OCI-LY7 (cell line): ENCODE measurements around the gene SRGAP1. TPM values are rescaled to one million over a fixed set of nuclear protein-coding genes. Genes with fewer than 3 reads are reported as not detected.

Experiments used
- BruUV-seq: library from RNA; stranded (reverse); fragments of 400-500 nt; replicated peaks from 2 replicates; lab custom pipeline; 2021; lab: Mats Ljungman, UMichigan
- CTCF ChIA-PET: fragments of 300-600 bp; sonication (Branson Sonifier 250); formaldehyde crosslinking; loops from one replicate; lab custom pipeline; 2022; ENCODE audit warnings: antibody characterized with exemption; ENCODE audit not compliant: unreplicated experiment; lab: Charles Lee
- POLR2A ChIA-PET: fragments of 300-600 bp; sonication (Branson Sonifier 250); formaldehyde crosslinking; loops from one replicate; lab custom pipeline; 2022; ENCODE audit warnings: antibody characterized with exemption; lab: Charles Lee
- DNase-seq: peaks from one replicate; pipeline ENCODE4 v3.0.0-alpha.2; 2015; ENCODE audit warnings: low spot score
- H2AFZ ChIP-seq: fragments of 200-600 bp; sonication (generic), shearing (Covaris generic); 2 replicates; pipeline ENCODE4 v1.6.1; 2014; ENCODE audit warnings: mild to moderate bottlenecking, antibody characterized with exemption, low read length, moderate library complexity
- H3K27ac ChIP-seq: fragments of 200-600 bp; sonication (generic); 2 replicates; pipeline ENCODE4 v1.5.1; 2014; ENCODE audit warnings: mixed run types, low read depth, mild to moderate bottlenecking, moderate library complexity, low read length, inconsistent platforms; ENCODE audit not compliant: poor library complexity, severe bottlenecking
- H3K36me3 ChIP-seq: fragments of 200-600 bp; sonication (generic); 2 replicates; pipeline ENCODE4 v1.6.1; 2014; ENCODE audit warnings: mild to moderate bottlenecking, antibody characterized with exemption, low read length, moderate library complexity, mixed read lengths; ENCODE audit not compliant: insufficient read depth
- H3K4me1 ChIP-seq: fragments of 200-600 bp; sonication (generic); 2 replicates; pipeline ENCODE4 v1.5.1; 2014; ENCODE audit warnings: mild to moderate bottlenecking, low read length; ENCODE audit not compliant: insufficient read depth, poor library complexity, severe bottlenecking
- H3K4me2 ChIP-seq: fragments of 200-600 bp; sonication (generic); 2 replicates; pipeline ENCODE4 v1.6.1; 2014; ENCODE audit warnings: mild to moderate bottlenecking, low read length
- H3K4me3 ChIP-seq: fragments of 200-600 bp; sonication (generic); 2 replicates; pipeline ENCODE4 v1.5.1; 2014; ENCODE audit warnings: mild to moderate bottlenecking, low read depth, low read length; ENCODE audit not compliant: poor library complexity, severe bottlenecking
- H3K79me2 ChIP-seq: fragments of 200-600 bp; sonication (generic); 2 replicates; pipeline ENCODE4 v1.6.1; 2016; ENCODE audit warnings: low read depth, mild to moderate bottlenecking, low read length, moderate library complexity, mixed read lengths; ENCODE audit not compliant: insufficient read depth
- H3K9me2 ChIP-seq: fragments of 200-600 bp; sonication (generic); 2 replicates; pipeline ENCODE4 v1.6.1; 2016; ENCODE audit warnings: mild to moderate bottlenecking, low read length, mixed read lengths; ENCODE audit not compliant: insufficient read depth
- H3K9me3 ChIP-seq: fragments of 200-600 bp; sonication (generic); 2 replicates; pipeline ENCODE4 v1.6.1; 2014; ENCODE audit warnings: mild to moderate bottlenecking, mixed run types, low read length, mixed read lengths
- H4K20me1 ChIP-seq: fragments of 200-600 bp; sonication (generic); 2 replicates; pipeline ENCODE4 v1.6.1; 2014; ENCODE audit warnings: mild to moderate bottlenecking, antibody characterized with exemption, low read length, moderate library complexity, mixed read lengths; ENCODE audit not compliant: insufficient read depth
- EZH2phosphoT487 ChIP-seq: fragments of 200-600 bp; sonication (generic); IDR thresholded peaks from 2 replicates; pipeline ENCODE4 v1.6.1; 2018; ENCODE audit warnings: low read depth, borderline replicate concordance, mild to moderate bottlenecking, mixed run types, antibody characterized with exemption, low read length, moderate library complexity, mixed read lengths
- intact Hi-C: fragments of 100-400 bp; cut with micrococcal nuclease; formaldehyde crosslinking; loops from one replicate; pipeline ENCODE4 v1.10.0; 2022; ENCODE audit not compliant: unreplicated experiment
- total RNA-seq, 2 experiments: library from RNA; depleted of rRNA in 1 of 2; stranded (reverse); fragments of >200 nt in 1 of 2; shearing (Covaris generic) in 1 of 2; gene quantifications; 2 replicates each; pipeline ENCODE4 v1.2.3, GENCODE V29; 2014 to 2022
- TF ChIP-seq, protein P1 (sequence below): fragments of 200-600 bp; sonication (generic); conservative IDR thresholded peaks from 2 replicates; pipeline ENCODE4 v1.5.1; 2014; ENCODE audit warnings: mild to moderate bottlenecking, antibody characterized with exemption, low read length, moderate library complexity, mixed read lengths

Gene SRGAP1
- total RNA-seq, 2 experiments from 2014 or later = 0.06 TPM; not detected in 1

- ChIA-PET POLR2A (no interaction called here), CTCF (no interaction called here)
- Histone ChIP-seq H3K4me2 (no peak overlapping the region), H3K4me1 (no peaks in the 10 kb centered on the region), H3K27ac (no peak overlapping the region), H3K79me2 (no peaks in the 10 kb centered on the region), H3K9me2 (no peaks in the 10 kb centered on the region), H3K36me3 (no peaks in the 10 kb centered on the region), H4K20me1 (no peaks in the 10 kb centered on the region), H2AFZ (no peak overlapping the region), H3K4me3 (no peak overlapping the region), H3K9me3 (no peaks in the 10 kb centered on the region)
- no TSS peak for BruUV-seq
- no peak for DNase-seq
- intact Hi-C loops = no loop called here
- TF ChIP-seq, protein P1, sequence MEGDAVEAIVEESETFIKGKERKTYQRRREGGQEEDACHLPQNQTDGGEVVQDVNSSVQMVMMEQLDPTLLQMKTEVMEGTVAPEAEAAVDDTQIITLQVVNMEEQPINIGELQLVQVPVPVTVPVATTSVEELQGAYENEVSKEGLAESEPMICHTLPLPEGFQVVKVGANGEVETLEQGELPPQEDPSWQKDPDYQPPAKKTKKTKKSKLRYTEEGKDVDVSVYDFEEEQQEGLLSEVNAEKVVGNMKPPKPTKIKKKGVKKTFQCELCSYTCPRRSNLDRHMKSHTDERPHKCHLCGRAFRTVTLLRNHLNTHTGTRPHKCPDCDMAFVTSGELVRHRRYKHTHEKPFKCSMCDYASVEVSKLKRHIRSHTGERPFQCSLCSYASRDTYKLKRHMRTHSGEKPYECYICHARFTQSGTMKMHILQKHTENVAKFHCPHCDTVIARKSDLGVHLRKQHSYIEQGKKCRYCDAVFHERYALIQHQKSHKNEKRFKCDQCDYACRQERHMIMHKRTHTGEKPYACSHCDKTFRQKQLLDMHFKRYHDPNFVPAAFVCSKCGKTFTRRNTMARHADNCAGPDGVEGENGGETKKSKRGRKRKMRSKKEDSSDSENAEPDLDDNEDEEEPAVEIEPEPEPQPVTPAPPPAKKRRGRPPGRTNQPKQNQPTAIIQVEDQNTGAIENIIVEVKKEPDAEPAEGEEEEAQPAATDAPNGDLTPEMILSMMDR = no peak
- TF ChIP-seq EZH2phosphoT487 = no peak
These were observed 277.7 kb downstream of the SRGAP1 start for GRCh38 chr12:64122154-64122553.

DNA sequence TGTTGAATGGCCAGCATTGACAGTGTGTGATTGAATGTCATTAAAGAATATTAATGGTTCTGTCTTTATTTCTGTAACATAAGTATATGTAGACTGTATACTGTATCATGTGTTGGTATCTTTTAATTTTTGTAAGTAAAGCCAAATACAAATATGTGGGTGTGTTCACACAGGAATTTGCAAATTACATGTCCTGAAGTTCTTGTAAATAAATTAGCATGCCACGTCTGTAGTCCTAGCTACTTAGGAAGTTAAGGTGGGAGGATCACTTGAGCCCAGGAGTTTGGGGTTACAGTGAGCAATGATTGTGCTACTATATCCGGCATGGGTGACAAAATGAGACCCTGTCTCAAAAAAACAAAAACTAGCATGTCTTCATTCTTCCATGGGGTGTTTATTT lies 278.5 kb downstream of the SRGAP1 start:
- H4K20me1 ChIP-seq = no peaks in the 10 kb centered on the region
- no peaks in the 10 kb centered on the region for H3K9me3 ChIP-seq
- no TSS peak for BruUV-seq
- POLR2A ChIA-PET = interaction anchor here (0.9 kb wide), 1 partner anchor 9 kb away, joined by 4 read pairs; no protein-coding TSS in a partner anchor
- TF ChIP-seq EZH2phosphoT487 = no peak
- TF ChIP-seq, protein P1 = no peak
- intact Hi-C loops = no loop called here
- H3K79me2 ChIP-seq = no peaks in the 10 kb centered on the region
- DNase-seq = no peak
- H3K4me3 ChIP-seq = no peak overlapping the region
- no peak overlapping the region for H3K4me2 ChIP-seq
- CTCF ChIA-PET = no interaction called here
- H3K27ac ChIP-seq = no peak overlapping the region
- H3K36me3 ChIP-seq = no peaks in the 10 kb centered on the region
- H3K9me2 ChIP-seq = no peaks in the 10 kb centered on the region
- H2AFZ ChIP-seq = no peak overlapping the region
- no peaks in the 10 kb centered on the region for H3K4me1 ChIP-seq

DNA sequence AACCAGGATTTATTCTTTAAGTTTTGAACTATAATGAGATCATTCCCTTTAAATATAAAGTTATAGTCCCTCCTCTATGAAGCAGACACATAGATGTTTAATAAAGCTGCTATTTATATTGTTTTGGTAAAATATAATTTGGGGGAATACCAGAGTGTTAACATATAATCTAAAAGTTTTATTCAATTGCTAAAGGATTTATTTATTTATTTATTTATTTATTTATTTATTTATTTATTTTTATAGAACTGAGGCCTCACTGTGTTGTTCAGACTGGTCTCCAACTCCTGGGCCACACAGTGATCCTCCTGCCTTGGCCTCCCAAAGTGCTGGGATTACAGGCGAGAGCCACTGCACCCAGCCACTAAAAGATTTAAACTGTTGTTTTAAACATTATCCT lies 278.9 kb downstream of the SRGAP1 start:
- CTCF ChIA-PET = no interaction called here
- intact Hi-C loops = no loop called here
- Histone ChIP-seq H3K9me3 (no peaks in the 10 kb centered on the region), H2AFZ (no peak overlapping the region), H3K79me2 (no peaks in the 10 kb centered on the region), H3K4me2 (no peak overlapping the region), H3K4me3 (no peak overlapping the region), H3K4me1 (no peaks in the 10 kb centered on the region), H3K27ac (no peak overlapping the region), H3K9me2 (no peaks in the 10 kb centered on the region), H3K36me3 (no peaks in the 10 kb centered on the region), H4K20me1 (no peaks in the 10 kb centered on the region)
- no TSS peak for BruUV-seq
- TF ChIP-seq, protein P1 = no peak
- no peak for TF ChIP-seq EZH2phosphoT487
- POLR2A ChIA-PET = interaction anchor here (0.9 kb wide), 1 partner anchor 10 kb away, joined by 4 read pairs; no protein-coding TSS in a partner anchor
- no peak for DNase-seq
